PC-3 (cell line): Measurements from ENCODE around the gene SURF4. TPM values are rescaled to one million over a fixed set of nuclear protein-coding genes. Genes with fewer than 3 reads are reported as not detected.

Experiments used
- ATAC-seq: fragments of 200-7000 bp; cut with Tn5 transposase; 2 replicates; pipeline ENCODE4 v1.9.1; 2020; ENCODE audit warnings: mild to moderate bottlenecking, moderate library complexity
- BruUV-seq: library from RNA; stranded (reverse); fragments of 400-500 nt; replicated peaks from 2 replicates; lab custom pipeline; 2021; lab: Mats Ljungman, UMichigan
- CTCF ChIA-PET: fragments of 300-600 bp; sonication (Branson Sonifier 250); formaldehyde crosslinking; loops from one replicate; lab custom pipeline; 2022; ENCODE audit warnings: antibody characterized with exemption; lab: Charles Lee
- POLR2A ChIA-PET: fragments of 300-600 bp; sonication (Branson Sonifier 250); formaldehyde crosslinking; loops from one replicate; lab custom pipeline; 2022; ENCODE audit warnings: antibody characterized with exemption; ENCODE audit not compliant: unreplicated experiment; lab: Charles Lee
- DNase-seq: peaks from one replicate; pipeline ENCODE4 v3.0.0-alpha.2; 2015
- H2AFZ ChIP-seq: fragments of 300-600 bp; sonication (generic); 2 replicates; pipeline ENCODE4 v1.6.0; 2016; ENCODE audit warnings: antibody characterized with exemption, low read length
- H3F3A ChIP-seq: fragments of 300-600 bp; sonication (generic); one replicate; pipeline ENCODE4 v1.6.0; 2017; ENCODE audit warnings: antibody characterized with exemption, low read length, control low read depth, mild to moderate bottlenecking; ENCODE audit not compliant: unreplicated experiment
- H3K27ac ChIP-seq: fragments of 300-600 bp; sonication (generic); 2 replicates; pipeline ENCODE4 v1.5.1; 2016; ENCODE audit warnings: mild to moderate bottlenecking, low read length
- H3K27me3 ChIP-seq: fragments of 300-600 bp; sonication (generic); 2 replicates; pipeline ENCODE4 v1.6.1; 2016; ENCODE audit warnings: low read length, mixed read lengths
- H3K36me3 ChIP-seq: fragments of 300-600 bp; sonication (generic); 2 replicates; pipeline ENCODE4 v1.6.1; 2016; ENCODE audit warnings: low read depth, mixed run types, low read length, mixed read lengths
- H3K4me1 ChIP-seq: fragments of 300-600 bp; sonication (generic); 2 replicates; pipeline ENCODE4 v1.5.1; 2016; ENCODE audit warnings: low read length; ENCODE audit not compliant: insufficient read depth
- H3K4me2 ChIP-seq: fragments of 300-600 bp; sonication (generic); 2 replicates; pipeline ENCODE4 v1.6.0; 2016; ENCODE audit warnings: low read length
- H3K4me3 ChIP-seq: fragments of 300-600 bp; sonication (generic); 2 replicates; pipeline ENCODE4 v1.5.1; 2016; ENCODE audit warnings: mild to moderate bottlenecking, low read length, mixed read lengths
- H3K79me2 ChIP-seq: fragments of 300-600 bp; sonication (generic); 2 replicates; pipeline ENCODE4 v1.6.1; 2017; ENCODE audit warnings: low read length, mixed read lengths
- H3K9ac ChIP-seq: fragments of 300-600 bp; sonication (generic); 2 replicates; pipeline ENCODE4 v1.6.0; 2016; ENCODE audit warnings: mild to moderate bottlenecking, low read length
- H3K9me2 ChIP-seq: fragments of 300-600 bp; sonication (generic); replicated peaks from 2 replicates; pipeline ENCODE4 v1.6.1; 2016; ENCODE audit warnings: mixed run types, low read length, mixed read lengths
- H3K9me3 ChIP-seq: fragments of 300-600 bp; sonication (generic); 2 replicates; pipeline ENCODE4 v1.6.1; 2016; ENCODE audit warnings: low read length, mixed read lengths
- H4K20me1 ChIP-seq: fragments of 300-600 bp; sonication (generic); 2 replicates; pipeline ENCODE4 v1.6.1; 2016; ENCODE audit warnings: low read length, mixed read lengths
- CTCF ChIP-seq: fragments of 300-600 bp; sonication (generic); conservative IDR thresholded peaks from 2 replicates; pipeline ENCODE4 v1.5.1; 2017; ENCODE audit warnings: antibody characterized with exemption, low read depth, mild to moderate bottlenecking, low read length
- EZH2 ChIP-seq: fragments of 300-600 bp; sonication (generic); IDR thresholded peaks from one replicate; pipeline ENCODE4 v1.6.1; 2017; ENCODE audit warnings: antibody characterized with exemption, mild to moderate bottlenecking, low read length; ENCODE audit not compliant: unreplicated experiment
- EZH2phosphoT487 ChIP-seq: fragments of 300-600 bp; sonication (generic); IDR thresholded peaks from 2 replicates; pipeline ENCODE4 v1.6.1; 2018; ENCODE audit warnings: mild to moderate bottlenecking, antibody characterized with exemption, low read length, borderline replicate concordance
- intact Hi-C: fragments of 100-400 bp; cut with micrococcal nuclease; formaldehyde crosslinking; loops from 2 replicates; pipeline ENCODE4 v1.9.0; 2023
- total RNA-seq: library from RNA; depleted of rRNA; stranded (reverse); fragments of >200 nt; gene quantifications from 2 replicates; pipeline ENCODE4 v1.2.3, GENCODE V29; 2014

SURF4 gene
- total RNA-seq, 1 experiment from 2014 or later: 161 TPM

GRCh38 chr9:133357656-133358055 lies 18.2 kb downstream of the SURF4 start:
- Histone ChIP-seq H3K27ac (no peak overlapping the region), H3F3A (peaks cover 7% of the 10 kb centered on the region), H3K4me3 (peak overlapping the region; percentile 89), H2AFZ (no peak overlapping the region), H3K27me3 (no peaks in the 10 kb centered on the region), H3K4me2 (peak overlapping the region; percentile 86), H3K36me3 (peaks cover 3% of the 10 kb centered on the region), H4K20me1 (no peaks in the 10 kb centered on the region), H3K9me2 (no peaks in the 10 kb centered on the region), H3K4me1 (peaks cover 11% of the 10 kb centered on the region), H3K9ac (no peak overlapping the region; the same call in 1 of the 2 replicates), H3K9me3 (no peaks in the 10 kb centered on the region), H3K79me2 (peaks cover 39% of the 10 kb centered on the region)
- intact Hi-C loops: loop anchor here (5.0 kb wide), 1 partner anchor 130 kb away; no protein-coding TSS in a partner anchor
- TF ChIP-seq EZH2phosphoT487 (no peak), EZH2 (no peak), CTCF (no peak)
- ATAC-seq: no peak
- ChIA-PET POLR2A (no interaction called here), CTCF (no interaction called here)
- no TSS peak for BruUV-seq
- no peak for DNase-seq

- DNase-seq: peak; percentile 74
- ATAC-seq: peak; percentile 76
- Histone ChIP-seq H3K9me3 (no peaks in the 10 kb centered on the region), H4K20me1 (0 out of 2 replicates have a peak, but pooled peaks cover 4% of the 10 kb centered on the region), H3K4me1 (peaks cover 11% of the 10 kb centered on the region), H3K27me3 (no peaks in the 10 kb centered on the region), H2AFZ (peak within 1 kb of the TSS; percentile 61; the same call in 1 of the 2 replicates), H3K27ac (no peak within 1 kb of the TSS), H3K4me3 (peak within 1 kb of the TSS; percentile 89), H3K9ac (peak within 1 kb of the TSS; percentile 79), H3F3A (peaks cover 7% of the 10 kb centered on the region), H3K4me2 (peak within 1 kb of the TSS; percentile 86), H3K79me2 (peaks cover 39% of the 10 kb centered on the region), H3K36me3 (peaks cover 12% of the 10 kb centered on the region), H3K9me2 (no peaks in the 10 kb centered on the region)
- ChIA-PET POLR2A (interaction anchor here (1.1 kb wide), 1 partner anchor 10 kb away, joined by 4 read pairs; no protein-coding TSS in a partner anchor), CTCF (interaction anchor here (0.7 to 1.0 kb wide), 2 partner anchors 69 to 129 kb away, joined by 3 to 8 read pairs; no protein-coding TSS in a partner anchor)
- no TSS peak for BruUV-seq
- TF ChIP-seq CTCF (no peak), EZH2 (no peak), EZH2phosphoT487 (no peak)
- intact Hi-C loops: loop anchor here (5.0 kb wide), 1 partner anchor 131 kb away; no protein-coding TSS in a partner anchor
Measured at GRCh38 chr9:133356391-133357091, 19.3 kb downstream of the SURF4 start, which contains the start of the genes SURF1 and SURF2. Gene SURF1 (minus strand): TSS chr9:133356487. CDS start chr9:133356453, 34 bp downstream. Gene SURF2 (plus strand): TSS chr9:133356550. CDS start chr9:133356593, 43 bp downstream.
